Measurements from ENCODE around the gene CSNK2B.

CSNK2B gene

GRCh38 chr6:31632279-31632946 is 33.5 kb upstream of the CSNK2B start:
- ChIA-PET CTCF (no interaction called here), POLR2A (interaction anchor here (1.0 to 11.0 kb wide), 3 partner anchors 6 to 183 kb away, joined by 3 to 123 read pairs (median 76); partner anchors contain the start of genes BAG6, HSPA1A and HSPA1L)
- H3K27ac ChIP-seq (ENCODE audit: extremely low read depth, low read depth, low read length): peak overlapping the region; percentile 21; the same call in 1 of the 2 replicates
- no peaks in the 10 kb centered on the region for H3K9me3 ChIP-seq (ENCODE audit: control insufficient read depth, insufficient read depth, low read depth, low read length)
- TF ChIP-seq ZNF169 (tag by site-specific recombination; IDR thresholded peaks at IDR 0.05) (no peak), SALL2 (tag by site-specific recombination; IDR thresholded peaks at IDR 0.05; ENCODE audit: borderline replicate concordance) (no peak), SP7 (tag by site-specific recombination; IDR thresholded peaks at IDR 0.05) (no peak), SCRT2 (tag by site-specific recombination; IDR thresholded peaks at IDR 0.05) (no peak), ZSCAN23 (tag by site-specific recombination; IDR thresholded peaks at IDR 0.05) (no peak), ZNF19 (tag by site-specific recombination; IDR thresholded peaks at IDR 0.05; ENCODE audit: low read depth) (no peak), KLF17 (tag by site-specific recombination; IDR thresholded peaks at IDR 0.05) (no peak), HIC1 (tag by site-specific recombination; IDR thresholded peaks at IDR 0.05) (0 out of 2 replicates have a peak, but pooled peaks have one; percentile 18), ZBTB20 (tag by site-specific recombination; IDR thresholded peaks at IDR 0.05) (no peak), KLF9 (tag by site-specific recombination; IDR thresholded peaks at IDR 0.05; ENCODE audit: low read depth) (no peak), IKZF3 (tag by site-specific recombination; IDR thresholded peaks at IDR 0.05) (0 out of 2 replicates have a peak, but pooled peaks have one; percentile 30), ZBTB49 (tag by site-specific recombination; IDR thresholded peaks at IDR 0.05; ENCODE audit: low read depth) (no peak), ZNF600 (tag by site-specific recombination; IDR thresholded peaks at IDR 0.05) (peak; percentile 44), HOXD13 (CRISPR knock-in tag; IDR thresholded peaks at IDR 0.05; ENCODE audit: borderline replicate concordance) (0 out of 2 replicates have a peak, but pooled peaks have one; percentile 12)
- TF ChIP-seq, protein P1, sequence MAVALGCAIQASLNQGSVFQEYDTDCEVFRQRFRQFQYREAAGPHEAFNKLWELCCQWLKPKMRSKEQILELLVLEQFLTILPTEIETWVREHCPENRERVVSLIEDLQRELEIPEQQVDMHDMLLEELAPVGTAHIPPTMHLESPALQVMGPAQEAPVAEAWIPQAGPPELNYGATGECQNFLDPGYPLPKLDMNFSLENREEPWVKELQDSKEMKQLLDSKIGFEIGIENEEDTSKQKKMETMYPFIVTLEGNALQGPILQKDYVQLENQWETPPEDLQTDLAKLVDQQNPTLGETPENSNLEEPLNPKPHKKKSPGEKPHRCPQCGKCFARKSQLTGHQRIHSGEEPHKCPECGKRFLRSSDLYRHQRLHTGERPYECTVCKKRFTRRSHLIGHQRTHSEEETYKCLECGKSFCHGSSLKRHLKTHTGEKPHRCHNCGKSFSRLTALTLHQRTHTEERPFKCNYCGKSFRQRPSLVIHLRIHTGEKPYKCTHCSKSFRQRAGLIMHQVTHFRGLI (tag by site-specific recombination; IDR thresholded peaks at IDR 0.05): no peak
- TF ChIP-seq, protein P2, sequence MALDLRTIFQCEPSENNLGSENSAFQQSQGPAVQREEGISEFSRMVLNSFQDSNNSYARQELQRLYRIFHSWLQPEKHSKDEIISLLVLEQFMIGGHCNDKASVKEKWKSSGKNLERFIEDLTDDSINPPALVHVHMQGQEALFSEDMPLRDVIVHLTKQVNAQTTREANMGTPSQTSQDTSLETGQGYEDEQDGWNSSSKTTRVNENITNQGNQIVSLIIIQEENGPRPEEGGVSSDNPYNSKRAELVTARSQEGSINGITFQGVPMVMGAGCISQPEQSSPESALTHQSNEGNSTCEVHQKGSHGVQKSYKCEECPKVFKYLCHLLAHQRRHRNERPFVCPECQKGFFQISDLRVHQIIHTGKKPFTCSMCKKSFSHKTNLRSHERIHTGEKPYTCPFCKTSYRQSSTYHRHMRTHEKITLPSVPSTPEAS (tag by site-specific recombination; IDR thresholded peaks at IDR 0.05): no peak
- TF ChIP-seq, protein P3, sequence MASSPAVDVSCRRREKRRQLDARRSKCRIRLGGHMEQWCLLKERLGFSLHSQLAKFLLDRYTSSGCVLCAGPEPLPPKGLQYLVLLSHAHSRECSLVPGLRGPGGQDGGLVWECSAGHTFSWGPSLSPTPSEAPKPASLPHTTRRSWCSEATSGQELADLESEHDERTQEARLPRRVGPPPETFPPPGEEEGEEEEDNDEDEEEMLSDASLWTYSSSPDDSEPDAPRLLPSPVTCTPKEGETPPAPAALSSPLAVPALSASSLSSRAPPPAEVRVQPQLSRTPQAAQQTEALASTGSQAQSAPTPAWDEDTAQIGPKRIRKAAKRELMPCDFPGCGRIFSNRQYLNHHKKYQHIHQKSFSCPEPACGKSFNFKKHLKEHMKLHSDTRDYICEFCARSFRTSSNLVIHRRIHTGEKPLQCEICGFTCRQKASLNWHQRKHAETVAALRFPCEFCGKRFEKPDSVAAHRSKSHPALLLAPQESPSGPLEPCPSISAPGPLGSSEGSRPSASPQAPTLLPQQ (tag by site-specific recombination; IDR thresholded peaks at IDR 0.05): no peak
- no peaks in the 10 kb centered on the region for H3K4me1 ChIP-seq (ENCODE audit: control insufficient read depth, insufficient read depth, low read length)
- H3K4me3 ChIP-seq (ENCODE audit: low read depth, low read length): no peak overlapping the region
- peaks cover 62 to 100% of the 10 kb centered on the region in 2 experiments for H3K36me3 ChIP-seq (ENCODE audit: control insufficient read depth in 2 of 2, insufficient read depth in 1 of 2, low read length in 2 of 2)
